Measurements from ENCODE around the gene TTC1. TPM values are rescaled to one million over a fixed set of nuclear protein-coding genes. Genes with fewer than 3 reads are reported as not detected.

TTC1 gene
- total and polyA plus RNA-seq, 2 of the 8 experiments (the other 6 are each of a cell fraction or from before 2014, with no cell fraction given): 25.1 to 63.9 TPM

DNA sequence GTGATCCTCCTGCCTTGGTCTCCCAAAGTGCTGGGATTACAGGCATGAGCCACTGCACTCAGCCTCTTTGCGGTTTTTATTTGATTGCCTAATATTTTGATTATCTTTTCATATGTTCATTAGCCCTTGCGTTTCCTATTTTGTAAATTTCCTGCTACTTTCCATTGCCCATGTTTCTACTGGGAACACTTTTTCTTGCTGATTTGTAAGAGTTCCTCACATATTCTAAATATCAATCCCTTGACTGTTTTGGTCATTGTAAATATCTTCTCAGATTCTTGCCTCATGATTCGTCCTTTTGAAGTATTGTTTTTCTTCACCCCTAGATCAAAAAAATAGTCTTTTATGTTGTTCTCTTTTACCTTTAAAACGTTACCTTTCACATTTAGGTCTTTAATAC lies 37.9 kb upstream of the TTC1 start:
- Histone ChIP-seq H3K23me2 (ENCODE audit: low read depth, low read length) (peaks cover 13% of the 10 kb centered on the region; the same call in 1 of the 2 replicates), H3K14ac (ENCODE audit: insufficient read length) (no peak overlapping the region), H2BK120ac (replicated peaks; ENCODE audit: low read depth, low read length) (no peak overlapping the region), H3K9ac (replicated peaks in 1 of 4; ENCODE audit: extremely low read depth in 1 of 4, low read depth in 3 of 4, low read length in 3 of 4) (no peak overlapping the region), H2AFZ (ENCODE audit: low read length) (no peak overlapping the region), H4K5ac (ENCODE audit: insufficient read length, low read depth, low read length) (no peak overlapping the region), H4K91ac (replicated peaks; ENCODE audit: insufficient read length, low read length) (no peak overlapping the region), H3K36me3 (ENCODE audit: control insufficient read depth in 2 of 4, insufficient read depth in 4 of 4, low read length in 3 of 4) (no peaks in the 10 kb centered on the region), H3K27me3 (replicated peaks in 1 of 4; ENCODE audit: control insufficient read depth in 3 of 4, extremely low read depth in 1 of 4, insufficient read depth in 3 of 4, low read length in 3 of 4) (peaks cover 26 to 41% (median 38%) of the 10 kb centered on the region in 4 experiments), H3K27ac (ENCODE audit: low read depth, low read length) (no peak overlapping the region), H3K4me2 (ENCODE audit: insufficient read depth in 1 of 2, low read depth in 2 of 2, low read length in 2 of 2) (no peak overlapping the region; a peak in 1 of 4 replicates), H3K56ac (replicated peaks; ENCODE audit: insufficient read length, low read depth, low read length) (no peak overlapping the region), H2BK5ac (ENCODE audit: low read depth, low read length) (no peak overlapping the region), H3K18ac (ENCODE audit: extremely low read depth, low read length) (no peak overlapping the region), H2BK20ac (ENCODE audit: low read length) (no peak overlapping the region), H3K79me1 (ENCODE audit: low read depth, low read length) (no peaks in the 10 kb centered on the region), H2BK15ac (ENCODE audit: low read length) (no peak overlapping the region), H4K8ac (ENCODE audit: extremely low read depth, insufficient read depth, low read length) (no peak overlapping the region), H3K9me3 (ENCODE audit: insufficient read depth in 2 of 2, low read depth in 1 of 2, low read length in 1 of 2) (no peaks in the 10 kb centered on the region), H3K4me3 (ENCODE audit: extremely low read depth in 1 of 4, insufficient read depth in 2 of 4, low read depth in 3 of 4, low read length in 4 of 4) (no peak overlapping the region), H2BK12ac (ENCODE audit: low read depth, low read length) (no peak overlapping the region), H4K20me1 (replicated peaks in 1 of 2; ENCODE audit: control insufficient read depth in 1 of 2, insufficient read depth in 2 of 2, low read length in 2 of 2) (peaks cover 0 to 1% of the 10 kb centered on the region in 2 experiments), H3K23ac (ENCODE audit: insufficient read length) (no peak overlapping the region), H3K79me2 (ENCODE audit: control insufficient read depth in 1 of 2, insufficient read depth in 2 of 2, low read length in 2 of 2) (no peaks in the 10 kb centered on the region), H2AK5ac (ENCODE audit: low read depth, low read length) (no peak overlapping the region), H3K4me1 (replicated peaks in 1 of 4; ENCODE audit: control insufficient read depth in 3 of 4, insufficient read depth in 4 of 4, low read length in 3 of 4) (peaks cover 0 to 4% (median 2%) of the 10 kb centered on the region in 4 experiments; a peak in 2 of 7 replicates), H3K4ac (replicated peaks; ENCODE audit: insufficient read length, low read depth, low read length) (no peak overlapping the region)
- DNase-seq (ENCODE audit: low read depth in 1 of 2, low spot score in 2 of 2) (no peak), FAIRE-seq (no peak)
- WGBS, 2 experiments (ENCODE audit: extremely low coverage in 1 of 2, insufficient coverage in 1 of 2, insufficient read length in 1 of 2, insufficient replicate concordance in 2 of 2, low coverage in 1 of 2, low lambda C conversion rate in 2 of 2, missing lambda C conversion rate in 1 of 2): 70% methylated on average over 4 of the region's 4 CpGs; no CpG with 5 or more reads in 1 of the 2 experiments
- TF ChIP-seq RNF2 (IDR thresholded peaks at IDR 0.05; ENCODE audit: borderline replicate concordance, low read depth, low read length, missing control alignments, poor library complexity, severe bottlenecking) (no peak), NRF1 (IDR thresholded peaks at IDR 0.05; ENCODE audit: low read depth, low read length) (no peak), HDAC6 (IDR thresholded peaks at IDR 0.05; ENCODE audit: low read depth, low read length) (no peak), TBP (IDR thresholded peaks at IDR 0.05; ENCODE audit: low read depth, low read length) (no peak), KDM1A (IDR thresholded peaks at IDR 0.05; ENCODE audit: borderline replicate concordance, low read length) (no peak), SAP30 (IDR thresholded peaks at IDR 0.05; ENCODE audit: insufficient read depth, insufficient replicate concordance, low read length) (no peak), PHF8 (conservative IDR thresholded peaks at IDR 0.05; ENCODE audit: low read depth, low read length) (no peak), EP300 (IDR thresholded peaks at IDR 0.05; ENCODE audit: borderline replicate concordance in 1 of 2, low read depth in 2 of 2, low read length in 2 of 2) (no peak), BRCA1 (IDR thresholded peaks at IDR 0.05; ENCODE audit: low read depth, low read length) (no peak), FOSL1 (IDR thresholded peaks at IDR 0.05; ENCODE audit: insufficient read depth, low read depth, low read length) (no peak)
- TF ChIP-seq, protein P1, sequence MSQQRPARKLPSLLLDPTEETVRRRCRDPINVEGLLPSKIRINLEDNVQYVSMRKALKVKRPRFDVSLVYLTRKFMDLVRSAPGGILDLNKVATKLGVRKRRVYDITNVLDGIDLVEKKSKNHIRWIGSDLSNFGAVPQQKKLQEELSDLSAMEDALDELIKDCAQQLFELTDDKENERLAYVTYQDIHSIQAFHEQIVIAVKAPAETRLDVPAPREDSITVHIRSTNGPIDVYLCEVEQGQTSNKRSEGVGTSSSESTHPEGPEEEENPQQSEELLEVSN (IDR thresholded peaks at IDR 0.05): no peak
- ChIA-PET POLR2A (ENCODE audit: partially characterized antibody) (no interaction called here), CTCF (ENCODE audit: partially characterized antibody) (interaction anchor here (1.3 to 2.7 kb wide), 3 partner anchors 16 to 529 kb away, joined by 3 to 13 read pairs (median 10); no protein-coding TSS in a partner anchor)

All from H1 (cell line).